Neural cell (in vitro differentiated cells): ENCODE measurements around the gene MCCD1.
"Not testable (repeated sequence)": the region's sequence is repeated elsewhere in the genome, so short reads cannot be mapped to it uniquely, and the experiment has no call there.

Experiments used
- POLR2AphosphoS5 ChIP-seq: IDR thresholded peaks from 2 replicates; pipeline ENCODE4 v1.6.1; 2012
- RAD21 ChIP-seq: fragments of 450-650 bp; conservative IDR thresholded peaks from 2 replicates; pipeline ENCODE4 v1.6.1; 2014; ENCODE audit warnings: antibody characterized with exemption, mild to moderate bottlenecking, moderate library complexity
- SMC3 ChIP-seq: fragments of 450-650 bp; conservative IDR thresholded peaks from 2 replicates; pipeline ENCODE4 v1.6.1; 2014; ENCODE audit warnings: antibody characterized with exemption, mild to moderate bottlenecking, moderate library complexity; ENCODE audit not compliant: poor library complexity
- TF ChIP-seq, protein P1 (sequence below): fragments of 450-650 bp; IDR thresholded peaks from 2 replicates; pipeline ENCODE4 v1.5.1; 2014; ENCODE audit warnings: antibody characterized with exemption, mild to moderate bottlenecking, moderate library complexity; ENCODE audit not compliant: poor library complexity, severe bottlenecking

DNA sequence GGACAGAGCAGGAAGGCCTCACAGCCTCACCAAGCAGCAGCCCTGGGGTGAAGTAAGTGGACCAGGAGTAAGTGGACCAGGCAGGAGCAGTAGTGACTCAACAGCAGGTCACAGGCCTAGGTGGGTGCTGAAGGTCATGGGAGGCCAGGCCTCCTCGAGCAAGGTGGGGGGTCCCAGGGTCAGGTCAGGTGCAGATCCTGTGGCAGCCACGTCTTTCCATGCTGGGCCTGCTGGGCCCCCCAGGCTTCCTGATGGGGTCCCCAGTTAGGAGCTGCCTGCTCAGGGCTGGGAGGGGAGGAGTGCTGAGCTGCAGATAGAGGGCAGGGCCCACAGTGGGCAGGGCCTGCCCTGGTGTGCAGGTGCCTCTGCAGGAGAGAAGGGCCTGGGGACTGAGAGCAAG, 19.7 kb upstream of the MCCD1 start:
- TF ChIP-seq, protein P1, sequence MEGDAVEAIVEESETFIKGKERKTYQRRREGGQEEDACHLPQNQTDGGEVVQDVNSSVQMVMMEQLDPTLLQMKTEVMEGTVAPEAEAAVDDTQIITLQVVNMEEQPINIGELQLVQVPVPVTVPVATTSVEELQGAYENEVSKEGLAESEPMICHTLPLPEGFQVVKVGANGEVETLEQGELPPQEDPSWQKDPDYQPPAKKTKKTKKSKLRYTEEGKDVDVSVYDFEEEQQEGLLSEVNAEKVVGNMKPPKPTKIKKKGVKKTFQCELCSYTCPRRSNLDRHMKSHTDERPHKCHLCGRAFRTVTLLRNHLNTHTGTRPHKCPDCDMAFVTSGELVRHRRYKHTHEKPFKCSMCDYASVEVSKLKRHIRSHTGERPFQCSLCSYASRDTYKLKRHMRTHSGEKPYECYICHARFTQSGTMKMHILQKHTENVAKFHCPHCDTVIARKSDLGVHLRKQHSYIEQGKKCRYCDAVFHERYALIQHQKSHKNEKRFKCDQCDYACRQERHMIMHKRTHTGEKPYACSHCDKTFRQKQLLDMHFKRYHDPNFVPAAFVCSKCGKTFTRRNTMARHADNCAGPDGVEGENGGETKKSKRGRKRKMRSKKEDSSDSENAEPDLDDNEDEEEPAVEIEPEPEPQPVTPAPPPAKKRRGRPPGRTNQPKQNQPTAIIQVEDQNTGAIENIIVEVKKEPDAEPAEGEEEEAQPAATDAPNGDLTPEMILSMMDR = not testable (repeated sequence)
- TF ChIP-seq POLR2AphosphoS5, RAD21, SMC3: not testable (repeated sequence)
